Right renal cortex interstitium (tissue), 3 donors: Measurements from ENCODE around the gene FAM219B. TPM values are rescaled to one million over a fixed set of nuclear protein-coding genes. Genes with fewer than 3 reads are reported as not detected.

Experiments used
- DNase-seq, 3 donors: peaks; one replicate each; pipeline ENCODE4 v3.0.0-alpha.2; 2013; ENCODE audit warnings: low read depth in 3 of 3, low spot score in 2 of 3
- polyA plus RNA-seq, 3 donors: library from polyadenylated mRNA; unstranded; fragments of 120-200 nt; gene quantifications; one replicate each; pipeline ENCODE4 v1.2.1, GENCODE V29; 2013; ENCODE audit not compliant: insufficient read length in 3 of 3

Gene FAM219B
- polyA plus RNA-seq, 3 donors: 51.6 to 58.1 (median 55.9) TPM

DNA sequence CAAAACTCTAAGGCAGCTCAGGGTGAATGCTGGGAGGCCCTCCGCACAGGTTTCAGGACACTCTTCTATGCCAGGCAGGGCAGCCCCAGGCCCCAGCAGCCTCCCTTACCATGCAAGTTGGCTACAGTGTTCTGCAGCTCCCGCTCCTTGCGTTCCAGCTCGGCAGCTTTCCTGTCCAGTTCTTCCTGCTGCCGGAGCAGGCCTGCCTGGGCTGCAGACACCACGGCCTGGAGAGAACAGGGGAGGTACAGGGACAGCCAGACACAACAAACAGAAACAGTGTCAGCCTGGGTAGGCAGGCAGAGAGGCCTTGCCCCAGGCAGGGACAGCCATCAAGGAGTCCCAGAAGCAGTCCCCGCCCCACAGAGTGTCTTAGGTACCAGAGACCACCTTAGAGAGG is 54.7 kb downstream of the FAM219B start:
- DNase-seq: no peak

DNA sequence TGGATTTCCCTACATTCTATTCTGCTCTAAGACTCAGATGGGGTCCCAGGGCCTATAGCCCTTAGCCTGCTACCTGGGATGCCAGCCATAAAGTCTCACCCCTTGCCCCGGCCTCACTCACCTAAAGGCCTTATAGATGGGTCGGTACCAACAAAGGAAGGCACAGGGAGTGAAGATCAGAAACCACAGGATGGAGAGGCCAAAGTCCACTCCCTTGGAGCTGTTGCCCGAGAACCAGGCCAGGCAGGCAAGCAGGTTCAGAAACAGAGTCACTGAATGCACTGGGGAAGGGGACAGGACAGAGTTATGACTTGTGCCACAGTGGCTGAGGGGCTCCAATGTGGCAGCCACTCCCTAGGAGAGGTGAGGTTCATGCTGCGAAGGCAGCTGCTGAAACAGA is 56.3 kb downstream of the FAM219B start:
- no peak for DNase-seq

Other genes starting within 250 kb of the FAM219B start
- gene EDC3, start 210.8 kb downstream of the FAM219B start, polyA plus RNA-seq: 10 to 100 TPM; 38.6 to 43.2 (median 41.9) TPM
- gene CYP1A1, start 181.3 kb downstream of the FAM219B start, polyA plus RNA-seq: under 1 TPM in 2 of 3 donors, not detected in 1; 0.07 TPM
- gene CYP1A2, start 158.0 kb downstream of the FAM219B start, polyA plus RNA-seq: under 1 TPM; 0.10 to 0.18 (median 0.11) TPM
- 10 to 100 TPM; 37.6 to 54.0 (median 39.3) TPM for gene CSK, start 124.8 kb downstream of the FAM219B start, polyA plus RNA-seq
- not detected for gene LMAN1L, start 94.0 kb downstream of the FAM219B start, polyA plus RNA-seq
- not detected for gene CPLX3, start 80.2 kb downstream of the FAM219B start, polyA plus RNA-seq
- gene ULK3, start 63.7 kb downstream of the FAM219B start, polyA plus RNA-seq: 10 to 100 TPM; 26.0 to 32.9 (median 31.5) TPM
- 10 to 100 TPM; 63.1 to 75.9 (median 69.4) TPM for gene SCAMP2, start 33.5 kb downstream of the FAM219B start, polyA plus RNA-seq
- gene MPI, start 16.8 kb downstream of the FAM219B start, polyA plus RNA-seq: 10 to 100 TPM; 60.4 to 68.7 (median 67.0) TPM
- 100 to 1,000 TPM; 214 to 217 (median 215) TPM for gene COX5A, start 31.2 kb upstream of the FAM219B start, polyA plus RNA-seq
- gene RPP25, start 49.9 kb upstream of the FAM219B start, polyA plus RNA-seq: 1 to 10 TPM; 2.0 to 2.5 (median 2.1) TPM
- 10 to 100 TPM; 19.8 to 24.5 (median 21.6) TPM for gene SCAMP5, start 88.7 kb upstream of the FAM219B start, polyA plus RNA-seq
- 10 to 100 TPM; 11.0 to 13.7 (median 13.7) TPM for gene PPCDC, start 116.7 kb upstream of the FAM219B start, polyA plus RNA-seq